Liver (tissue), 3 donors: ENCODE measurements around the gene HLA-DQB1.

ENCODE experiments used
- EGR1 ChIP-seq, 2 donors: IDR thresholded peaks; 2 replicates each; pipeline ENCODE4 v1.6.1; 2016 to 2018; ENCODE audit warnings: antibody characterized with exemption in 2 of 2, low read depth in 2 of 2
- FOXA1 ChIP-seq: IDR thresholded peaks from 2 replicates; pipeline ENCODE4 v1.6.1; 2016; ENCODE audit warnings: antibody characterized with exemption
- FOXA2 ChIP-seq: IDR thresholded peaks from 2 replicates; pipeline ENCODE4 v1.6.1; 2016; ENCODE audit warnings: antibody characterized with exemption
- GABPA ChIP-seq, 2 donors: IDR thresholded peaks in 1 of 2; conservative IDR thresholded peaks in 1 of 2; 2 replicates each; pipeline ENCODE4 v1.6.1; 2016; ENCODE audit warnings: antibody characterized with exemption in 2 of 2, mild to moderate bottlenecking in 1 of 2, moderate library complexity in 1 of 2
- JUND ChIP-seq, 2 donors: IDR thresholded peaks; 2 replicates each; pipeline ENCODE4 v1.6.1; 2016; ENCODE audit warnings: antibody characterized with exemption in 2 of 2
- SP1 ChIP-seq: IDR thresholded peaks from 2 replicates; pipeline ENCODE4 v1.6.1; 2018; ENCODE audit warnings: antibody characterized with exemption, mild to moderate bottlenecking
- TAF1 ChIP-seq: conservative IDR thresholded peaks from 2 replicates; pipeline ENCODE4 v1.6.1; 2016; ENCODE audit warnings: antibody characterized with exemption, mild to moderate bottlenecking
- YY1 ChIP-seq: IDR thresholded peaks from 2 replicates; pipeline ENCODE4 v1.6.1; 2016; ENCODE audit warnings: antibody characterized with exemption, mild to moderate bottlenecking
- TF ChIP-seq, protein P1 (sequence below): IDR thresholded peaks from 2 replicates; pipeline ENCODE4 v1.6.1; 2016; ENCODE audit warnings: antibody characterized with exemption
- TF ChIP-seq, protein P2 (sequence below): fragments of 150-350 bp; IDR thresholded peaks from 2 replicates; pipeline ENCODE4 v1.5.1; 2017; ENCODE audit warnings: improper control_type of control experiment, low read depth, low read length; ENCODE audit not compliant: missing input control
- TF ChIP-seq, protein P3 (sequence below): IDR thresholded peaks from 2 replicates; pipeline ENCODE4 v1.6.1; 2016; ENCODE audit warnings: antibody characterized with exemption
- TF ChIP-seq, protein P4 (sequence below): IDR thresholded peaks from 2 replicates; pipeline ENCODE4 v1.6.1; 2016; ENCODE audit warnings: antibody characterized with exemption, mild to moderate bottlenecking
- TF ChIP-seq, protein P5 (sequence below): IDR thresholded peaks from 2 replicates; pipeline ENCODE4 v1.6.1; 2016; ENCODE audit warnings: antibody characterized with exemption
- donor health status: healthy.
- donor health status: healthy.

DNA sequence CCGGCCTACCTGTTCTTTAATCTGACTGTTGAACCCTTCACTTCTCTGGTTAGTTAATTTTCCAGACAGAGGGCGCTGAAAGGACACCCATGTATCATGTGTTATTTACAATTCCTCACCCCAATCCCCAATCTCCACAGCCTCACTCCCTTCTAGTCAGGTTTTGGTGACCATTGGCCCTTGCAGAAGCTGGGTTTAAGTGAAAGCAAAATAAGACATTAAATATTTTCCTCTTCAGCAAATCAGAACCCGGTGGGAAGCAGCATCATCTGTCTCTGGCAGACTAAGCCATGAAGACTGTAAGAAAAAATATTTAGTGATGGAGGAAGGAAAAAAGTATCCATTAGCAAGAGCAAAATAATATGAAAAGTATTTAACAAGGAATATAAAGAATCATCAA lies 38.6 kb downstream of the HLA-DQB1 start:
- TF ChIP-seq EGR1 (IDR thresholded peaks at IDR 0.05; ENCODE audit: low read depth in 2 of 2) (no peak), JUND (IDR thresholded peaks at IDR 0.05) (no peak), YY1 (no peak), SP1 (no peak), FOXA2 (no peak), TAF1 (no peak), GABPA (IDR thresholded peaks at IDR 0.05 in 1 of 2, conservative IDR thresholded peaks at IDR 0.05 in 1 of 2) (no peak), FOXA1 (no peak)
- TF ChIP-seq, protein P1, sequence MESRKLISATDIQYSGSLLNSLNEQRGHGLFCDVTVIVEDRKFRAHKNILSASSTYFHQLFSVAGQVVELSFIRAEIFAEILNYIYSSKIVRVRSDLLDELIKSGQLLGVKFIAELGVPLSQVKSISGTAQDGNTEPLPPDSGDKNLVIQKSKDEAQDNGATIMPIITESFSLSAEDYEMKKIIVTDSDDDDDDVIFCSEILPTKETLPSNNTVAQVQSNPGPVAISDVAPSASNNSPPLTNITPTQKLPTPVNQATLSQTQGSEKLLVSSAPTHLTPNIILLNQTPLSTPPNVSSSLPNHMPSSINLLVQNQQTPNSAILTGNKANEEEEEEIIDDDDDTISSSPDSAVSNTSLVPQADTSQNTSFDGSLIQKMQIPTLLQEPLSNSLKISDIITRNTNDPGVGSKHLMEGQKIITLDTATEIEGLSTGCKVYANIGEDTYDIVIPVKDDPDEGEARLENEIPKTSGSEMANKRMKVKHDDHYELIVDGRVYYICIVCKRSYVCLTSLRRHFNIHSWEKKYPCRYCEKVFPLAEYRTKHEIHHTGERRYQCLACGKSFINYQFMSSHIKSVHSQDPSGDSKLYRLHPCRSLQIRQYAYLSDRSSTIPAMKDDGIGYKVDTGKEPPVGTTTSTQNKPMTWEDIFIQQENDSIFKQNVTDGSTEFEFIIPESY, result no peak
- TF ChIP-seq, protein P2, sequence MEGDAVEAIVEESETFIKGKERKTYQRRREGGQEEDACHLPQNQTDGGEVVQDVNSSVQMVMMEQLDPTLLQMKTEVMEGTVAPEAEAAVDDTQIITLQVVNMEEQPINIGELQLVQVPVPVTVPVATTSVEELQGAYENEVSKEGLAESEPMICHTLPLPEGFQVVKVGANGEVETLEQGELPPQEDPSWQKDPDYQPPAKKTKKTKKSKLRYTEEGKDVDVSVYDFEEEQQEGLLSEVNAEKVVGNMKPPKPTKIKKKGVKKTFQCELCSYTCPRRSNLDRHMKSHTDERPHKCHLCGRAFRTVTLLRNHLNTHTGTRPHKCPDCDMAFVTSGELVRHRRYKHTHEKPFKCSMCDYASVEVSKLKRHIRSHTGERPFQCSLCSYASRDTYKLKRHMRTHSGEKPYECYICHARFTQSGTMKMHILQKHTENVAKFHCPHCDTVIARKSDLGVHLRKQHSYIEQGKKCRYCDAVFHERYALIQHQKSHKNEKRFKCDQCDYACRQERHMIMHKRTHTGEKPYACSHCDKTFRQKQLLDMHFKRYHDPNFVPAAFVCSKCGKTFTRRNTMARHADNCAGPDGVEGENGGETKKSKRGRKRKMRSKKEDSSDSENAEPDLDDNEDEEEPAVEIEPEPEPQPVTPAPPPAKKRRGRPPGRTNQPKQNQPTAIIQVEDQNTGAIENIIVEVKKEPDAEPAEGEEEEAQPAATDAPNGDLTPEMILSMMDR, result no peak
- TF ChIP-seq, protein P3, sequence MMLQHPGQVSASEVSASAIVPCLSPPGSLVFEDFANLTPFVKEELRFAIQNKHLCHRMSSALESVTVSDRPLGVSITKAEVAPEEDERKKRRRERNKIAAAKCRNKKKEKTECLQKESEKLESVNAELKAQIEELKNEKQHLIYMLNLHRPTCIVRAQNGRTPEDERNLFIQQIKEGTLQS, result no peak
- TF ChIP-seq, protein P4, sequence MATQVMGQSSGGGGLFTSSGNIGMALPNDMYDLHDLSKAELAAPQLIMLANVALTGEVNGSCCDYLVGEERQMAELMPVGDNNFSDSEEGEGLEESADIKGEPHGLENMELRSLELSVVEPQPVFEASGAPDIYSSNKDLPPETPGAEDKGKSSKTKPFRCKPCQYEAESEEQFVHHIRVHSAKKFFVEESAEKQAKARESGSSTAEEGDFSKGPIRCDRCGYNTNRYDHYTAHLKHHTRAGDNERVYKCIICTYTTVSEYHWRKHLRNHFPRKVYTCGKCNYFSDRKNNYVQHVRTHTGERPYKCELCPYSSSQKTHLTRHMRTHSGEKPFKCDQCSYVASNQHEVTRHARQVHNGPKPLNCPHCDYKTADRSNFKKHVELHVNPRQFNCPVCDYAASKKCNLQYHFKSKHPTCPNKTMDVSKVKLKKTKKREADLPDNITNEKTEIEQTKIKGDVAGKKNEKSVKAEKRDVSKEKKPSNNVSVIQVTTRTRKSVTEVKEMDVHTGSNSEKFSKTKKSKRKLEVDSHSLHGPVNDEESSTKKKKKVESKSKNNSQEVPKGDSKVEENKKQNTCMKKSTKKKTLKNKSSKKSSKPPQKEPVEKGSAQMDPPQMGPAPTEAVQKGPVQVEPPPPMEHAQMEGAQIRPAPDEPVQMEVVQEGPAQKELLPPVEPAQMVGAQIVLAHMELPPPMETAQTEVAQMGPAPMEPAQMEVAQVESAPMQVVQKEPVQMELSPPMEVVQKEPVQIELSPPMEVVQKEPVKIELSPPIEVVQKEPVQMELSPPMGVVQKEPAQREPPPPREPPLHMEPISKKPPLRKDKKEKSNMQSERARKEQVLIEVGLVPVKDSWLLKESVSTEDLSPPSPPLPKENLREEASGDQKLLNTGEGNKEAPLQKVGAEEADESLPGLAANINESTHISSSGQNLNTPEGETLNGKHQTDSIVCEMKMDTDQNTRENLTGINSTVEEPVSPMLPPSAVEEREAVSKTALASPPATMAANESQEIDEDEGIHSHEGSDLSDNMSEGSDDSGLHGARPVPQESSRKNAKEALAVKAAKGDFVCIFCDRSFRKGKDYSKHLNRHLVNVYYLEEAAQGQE, result no peak
- TF ChIP-seq, protein P5, sequence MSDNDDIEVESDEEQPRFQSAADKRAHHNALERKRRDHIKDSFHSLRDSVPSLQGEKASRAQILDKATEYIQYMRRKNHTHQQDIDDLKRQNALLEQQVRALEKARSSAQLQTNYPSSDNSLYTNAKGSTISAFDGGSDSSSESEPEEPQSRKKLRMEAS, result no peak
